Retinal pigment epithelial cell (primary cell): Measurements from ENCODE around the gene SIDT1.

ENCODE experiments used
- DNase-seq: peaks from one replicate; pipeline ENCODE4 v3.0.0-alpha.2; 2010; ENCODE audit warnings: low read depth
- H3K4me3 ChIP-seq: 2 replicates; pipeline ENCODE4 v1.5.1; 2011; ENCODE audit warnings: mild to moderate bottlenecking, low read length, control low read depth, moderate library complexity
- TF ChIP-seq, protein P1 (sequence below): conservative IDR thresholded peaks from 2 replicates; pipeline ENCODE4 v1.5.1; 2011; ENCODE audit warnings: low read depth, low read length, control low read depth, inconsistent platforms

The SIDT1 gene

GRCh38 chr3:113643583-113643982, 111.2 kb downstream of the SIDT1 start:
- TF ChIP-seq, protein P1, sequence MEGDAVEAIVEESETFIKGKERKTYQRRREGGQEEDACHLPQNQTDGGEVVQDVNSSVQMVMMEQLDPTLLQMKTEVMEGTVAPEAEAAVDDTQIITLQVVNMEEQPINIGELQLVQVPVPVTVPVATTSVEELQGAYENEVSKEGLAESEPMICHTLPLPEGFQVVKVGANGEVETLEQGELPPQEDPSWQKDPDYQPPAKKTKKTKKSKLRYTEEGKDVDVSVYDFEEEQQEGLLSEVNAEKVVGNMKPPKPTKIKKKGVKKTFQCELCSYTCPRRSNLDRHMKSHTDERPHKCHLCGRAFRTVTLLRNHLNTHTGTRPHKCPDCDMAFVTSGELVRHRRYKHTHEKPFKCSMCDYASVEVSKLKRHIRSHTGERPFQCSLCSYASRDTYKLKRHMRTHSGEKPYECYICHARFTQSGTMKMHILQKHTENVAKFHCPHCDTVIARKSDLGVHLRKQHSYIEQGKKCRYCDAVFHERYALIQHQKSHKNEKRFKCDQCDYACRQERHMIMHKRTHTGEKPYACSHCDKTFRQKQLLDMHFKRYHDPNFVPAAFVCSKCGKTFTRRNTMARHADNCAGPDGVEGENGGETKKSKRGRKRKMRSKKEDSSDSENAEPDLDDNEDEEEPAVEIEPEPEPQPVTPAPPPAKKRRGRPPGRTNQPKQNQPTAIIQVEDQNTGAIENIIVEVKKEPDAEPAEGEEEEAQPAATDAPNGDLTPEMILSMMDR = no peak
- no peak overlapping the region for H3K4me3 ChIP-seq
- DNase-seq = no peak

GRCh38 chr3:113648524-113648923, 116.2 kb downstream of the SIDT1 start:
- DNase-seq = no peak
- TF ChIP-seq, protein P1 = no peak
- H3K4me3 ChIP-seq = no peak overlapping the region

DNA sequence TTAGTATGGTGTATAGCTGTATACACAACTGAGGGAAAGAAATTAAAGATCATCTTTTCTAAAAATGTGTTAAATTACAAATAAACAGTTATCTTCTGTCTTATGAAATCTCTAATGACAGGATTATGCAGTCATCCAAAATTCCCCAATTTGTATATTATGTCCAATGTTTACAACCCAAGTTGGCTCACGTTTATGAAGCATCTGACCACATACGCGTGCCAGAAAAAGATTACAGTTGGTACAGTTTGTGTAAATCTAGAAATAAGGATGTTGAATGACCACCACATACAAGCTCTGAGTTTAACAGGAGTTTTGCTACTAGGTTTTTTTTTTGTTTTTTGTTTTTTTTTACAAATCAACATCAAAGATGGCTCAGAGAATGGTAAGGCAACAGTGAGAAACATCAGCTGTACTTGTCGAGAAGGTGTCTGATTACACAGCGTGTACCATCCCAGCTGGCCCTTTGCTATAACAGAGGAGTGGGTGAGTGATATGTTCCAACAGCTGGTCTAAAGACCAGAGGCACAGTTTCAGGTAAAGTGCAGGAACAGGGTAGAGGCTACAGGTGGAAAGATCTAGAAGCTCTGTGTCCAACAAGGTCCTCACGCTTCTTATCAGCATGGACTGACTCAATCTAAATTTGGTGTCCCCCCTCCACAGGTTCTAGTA, 117.0 kb downstream of the SIDT1 start:
- TF ChIP-seq, protein P1 = no peak
- H3K4me3 ChIP-seq = no peak overlapping the region

DNA sequence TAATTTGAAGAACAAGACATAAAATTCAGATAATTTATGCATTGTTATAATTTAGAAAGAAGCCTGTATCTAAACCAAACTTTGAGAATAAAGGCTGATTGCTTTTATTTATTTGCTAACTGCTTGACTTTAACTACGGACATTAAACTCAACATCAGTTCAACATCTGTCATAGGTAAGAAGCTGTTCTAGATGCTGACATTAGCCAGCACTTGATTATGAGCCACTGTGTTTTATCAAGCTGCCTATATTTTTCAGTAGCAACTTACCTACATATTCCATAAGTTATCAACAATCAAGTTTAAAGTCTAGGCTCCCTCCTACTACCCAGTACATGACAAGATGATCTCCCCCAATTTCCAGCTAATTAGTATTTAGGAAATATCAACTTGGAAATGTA, 122.0 kb downstream of the SIDT1 start:
- TF ChIP-seq, protein P1 = no peak
- no peak for DNase-seq
- H3K4me3 ChIP-seq = no peak overlapping the region

More for the DNA sequence above, 117.0 kb downstream of the SIDT1 start:
- DNase-seq = no peak

DNA sequence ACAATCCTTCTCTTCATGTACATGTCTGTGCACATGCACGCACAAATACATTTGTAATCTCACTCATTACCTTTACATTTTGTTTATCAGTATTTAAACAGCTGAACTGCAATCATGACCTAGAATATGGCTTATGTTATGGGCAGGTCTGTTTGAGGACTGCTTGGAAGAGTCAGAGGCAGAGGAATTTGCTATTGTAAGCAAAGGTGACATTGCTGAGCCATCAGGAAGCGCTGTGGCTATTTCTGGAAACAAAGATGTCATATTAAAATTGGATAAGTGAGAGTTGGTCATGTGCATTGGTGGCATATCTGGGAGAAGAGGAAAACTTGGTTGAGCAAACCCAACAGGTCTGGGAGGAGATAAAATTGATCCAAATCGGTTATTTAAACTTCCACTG, 122.5 kb downstream of the SIDT1 start:
- no peak overlapping the region for H3K4me3 ChIP-seq
- TF ChIP-seq, protein P1 = no peak
- no peak for DNase-seq

- H3K4me3 ChIP-seq = no peak overlapping the region
- DNase-seq = no peak
- TF ChIP-seq, protein P1 = no peak
Observed at GRCh38 chr3:113658107-113658506, 125.8 kb downstream of the SIDT1 start.

GRCh38 chr3:113659101-113659541, 126.8 kb downstream of the SIDT1 start:
- no peak overlapping the region for H3K4me3 ChIP-seq
- TF ChIP-seq, protein P1 = no peak
- no peak for DNase-seq
